MCF 10A (cell line): Measurements from ENCODE around the gene SERPINC1. TPM values are rescaled to one million over a fixed set of nuclear protein-coding genes. Genes with fewer than 3 reads are reported as not detected.
"Not testable (repeated sequence)": the region's sequence is repeated elsewhere in the genome, so short reads cannot be mapped to it uniquely, and the experiment has no call there.

Experiments used
- BruUV-seq: library from RNA; stranded (reverse); fragments of 400-500 nt; replicated peaks from 2 replicates; lab custom pipeline; 2021; lab: Mats Ljungman, UMichigan
- CTCF ChIA-PET: fragments of 300-600 bp; sonication (Branson Sonifier 250); formaldehyde crosslinking; extraction: SDS; loops from one replicate; lab custom pipeline; 2021; ENCODE audit warnings: antibody characterized with exemption, inconsistent platforms; lab: Yijun Ruan, JAX
- POLR2A ChIA-PET: fragments of 300-600, 350-650 bp; sonication (Branson Sonifier 250); formaldehyde crosslinking; extraction: SDS; loops from one replicate; lab custom pipeline; 2020; ENCODE audit warnings: antibody characterized with exemption, inconsistent platforms; lab: Yijun Ruan, JAX
- DNase-seq: peaks from one replicate; pipeline ENCODE4 v3.0.0-alpha.2; 2018; ENCODE audit not compliant: unreplicated experiment
- H3K27ac Mint-ChIP-seq: one replicate; pipeline ENCODE4 v1.8.0; 2022; ENCODE audit warnings: mild to moderate bottlenecking, low read depth, mixed read lengths; ENCODE audit not compliant: unreplicated experiment
- H3K27me3 Mint-ChIP-seq: one replicate; pipeline ENCODE4 v1.8.0; 2022; ENCODE audit warnings: mixed read lengths; ENCODE audit not compliant: insufficient read depth, unreplicated experiment
- H3K36me3 Mint-ChIP-seq: one replicate; pipeline ENCODE4 v1.8.0; 2022; ENCODE audit warnings: mild to moderate bottlenecking, moderate library complexity, mixed read lengths; ENCODE audit not compliant: insufficient read depth, unreplicated experiment
- H3K4me1 Mint-ChIP-seq: one replicate; pipeline ENCODE4 v1.8.0; 2022; ENCODE audit warnings: mixed read lengths; ENCODE audit not compliant: insufficient read depth, unreplicated experiment
- H3K4me3 Mint-ChIP-seq: one replicate; pipeline ENCODE4 v1.8.0; 2022; ENCODE audit warnings: mild to moderate bottlenecking, moderate library complexity, mixed read lengths; ENCODE audit not compliant: unreplicated experiment
- H3K9me3 Mint-ChIP-seq: one replicate; pipeline ENCODE4 v1.8.0; 2022; ENCODE audit warnings: mixed read lengths; ENCODE audit not compliant: unreplicated experiment
- CTCF ChIP-seq: fragments of 200-600 bp; IDR thresholded peaks from one replicate; pipeline ENCODE4 v1.8.0; 2022; ENCODE audit warnings: antibody characterized with exemption, mild to moderate bottlenecking; ENCODE audit not compliant: unreplicated experiment
- intact Hi-C: fragments of 100-400 bp; cut with micrococcal nuclease; formaldehyde crosslinking; loops from 2 replicates; pipeline ENCODE4 v1.14.1; 2022
- total RNA-seq: library from RNA; stranded (reverse); gene quantifications from 2 replicates; pipeline ENCODE4 v1.2.3, GENCODE V29; 2022

The SERPINC1 gene
- total RNA-seq, 1 experiment from 2014 or later = not detected

- ChIA-PET POLR2A (interaction anchor here (2.9 kb wide), 1 partner anchor 18 kb away, joined by 18 read pairs; the partner anchor contains the start of genes GAS5 and ZBTB37), CTCF (interaction anchor here (0.6 to 0.9 kb wide), 2 partner anchors 19 to 208 kb away, joined by 4 read pairs; partner anchors contain the start of gene ZBTB37)
- intact Hi-C loops = no loop called here
- no peak overlapping the region for H3K4me3 Mint-ChIP-seq
- H3K27ac Mint-ChIP-seq = no peak overlapping the region
- no peaks in the 10 kb centered on the region for H3K27me3 Mint-ChIP-seq
- BruUV-seq = no TSS peak
- peaks cover 22% of the 10 kb centered on the region for H3K36me3 Mint-ChIP-seq
- TF ChIP-seq CTCF = no peak
- no peak for DNase-seq
- no peaks in the 10 kb centered on the region for H3K9me3 Mint-ChIP-seq
- no peaks in the 10 kb centered on the region for H3K4me1 Mint-ChIP-seq
Measured at GRCh38 chr1:173887627-173888026, 29.5 kb downstream of the SERPINC1 start.

GRCh38 chr1:173886746-173887611, 30.1 kb downstream of the SERPINC1 start:
- CTCF ChIA-PET = interaction anchor here (0.9 kb wide), 1 partner anchor 18 kb away, joined by 4 read pairs; the partner anchor contains the start of gene ZBTB37
- TF ChIP-seq CTCF = no peak
- H3K4me1 Mint-ChIP-seq = no peaks in the 10 kb centered on the region
- intact Hi-C loops = no loop called here
- POLR2A ChIA-PET = interaction anchor here (2.9 kb wide), 1 partner anchor 18 kb away, joined by 18 read pairs; the partner anchor contains the start of genes GAS5 and ZBTB37
- DNase-seq = no peak
- no peaks in the 10 kb centered on the region for H3K9me3 Mint-ChIP-seq
- no peaks in the 10 kb centered on the region for H3K27me3 Mint-ChIP-seq
- no peak overlapping the region for H3K27ac Mint-ChIP-seq
- peaks cover 22% of the 10 kb centered on the region for H3K36me3 Mint-ChIP-seq
- H3K4me3 Mint-ChIP-seq = no peak overlapping the region
- no TSS peak for BruUV-seq

GRCh38 chr1:173884701-173885100, 32.4 kb downstream of the SERPINC1 start:
- intact Hi-C loops = no loop called here
- H3K9me3 Mint-ChIP-seq = no peaks in the 10 kb centered on the region
- no peaks in the 10 kb centered on the region for H3K27me3 Mint-ChIP-seq
- CTCF ChIA-PET = interaction anchor here (1.1 kb wide), 1 partner anchor 10 kb away, joined by 3 read pairs; no protein-coding TSS in a partner anchor
- no peak overlapping the region for H3K4me3 Mint-ChIP-seq
- no peak overlapping the region for H3K27ac Mint-ChIP-seq
- POLR2A ChIA-PET = interaction anchor here (0.5 to 3.2 kb wide), 3 partner anchors 10 to 138 kb away, joined by 3 to 18 read pairs (median 3); no protein-coding TSS in a partner anchor
- no peaks in the 10 kb centered on the region for H3K4me1 Mint-ChIP-seq
- TF ChIP-seq CTCF = no peak
- BruUV-seq = no TSS peak
- H3K36me3 Mint-ChIP-seq = peaks cover 17% of the 10 kb centered on the region
- DNase-seq = no peak

GRCh38 chr1:173881117-173881516, 36.0 kb downstream of the SERPINC1 start:
- H3K27ac Mint-ChIP-seq, H3K27me3 Mint-ChIP-seq, H3K9me3 Mint-ChIP-seq, CTCF ChIA-PET, DNase-seq, H3K4me1 Mint-ChIP-seq, POLR2A ChIA-PET, intact Hi-C loops, BruUV-seq, H3K4me3 Mint-ChIP-seq: not testable (repeated sequence)
- peaks cover 29% of the 10 kb centered on the region for H3K36me3 Mint-ChIP-seq
